Measurements from ENCODE around the gene CYP2W1. TPM values are rescaled to one million over a fixed set of nuclear protein-coding genes. Genes with fewer than 3 reads are reported as not detected.

Gene CYP2W1
- polyA plus RNA-seq, 2 of the 4 experiments (the other 2 are of a cell fraction), result not detected

DNA sequence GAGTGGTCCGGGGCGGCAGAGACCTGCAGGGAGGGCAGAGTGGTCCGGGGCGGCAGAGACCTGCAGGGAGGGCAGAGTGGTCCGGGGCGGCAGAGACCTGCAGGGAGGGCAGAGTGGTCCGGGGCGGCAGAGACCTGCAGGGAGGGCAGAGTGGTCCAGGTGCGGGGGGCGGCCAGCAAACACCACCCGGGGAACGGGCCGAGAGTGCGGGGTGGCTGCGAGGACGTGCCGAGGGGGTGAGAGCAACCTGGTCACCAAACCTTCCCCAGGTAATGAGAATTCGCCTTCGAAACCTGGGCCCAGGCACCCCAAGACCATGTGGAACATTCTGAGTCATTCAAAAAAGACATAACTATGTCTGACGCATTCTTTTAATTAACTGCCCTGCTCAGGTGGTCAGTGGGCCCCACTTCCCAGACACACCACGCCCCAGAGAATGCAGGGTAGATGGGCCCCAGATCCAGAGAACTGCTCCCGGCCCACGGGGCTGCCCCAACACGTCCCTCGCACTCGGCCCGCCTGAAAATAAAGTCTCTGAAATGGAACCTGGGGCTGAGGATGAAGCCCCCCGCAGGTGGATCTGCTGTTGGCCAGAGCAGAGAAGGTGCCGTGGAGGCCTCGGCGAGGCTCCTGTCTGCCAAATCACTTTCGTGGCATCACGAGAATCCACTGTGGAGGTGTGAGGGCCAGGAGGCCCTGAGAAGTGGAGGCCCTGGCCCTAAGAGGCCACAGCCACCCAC lies 48.9 kb downstream of the CYP2W1 start:
- Histone ChIP-seq H3K27ac (no peak overlapping the region), H3K9me3 (no peaks in the 10 kb centered on the region; the same call in 2 of the 3 replicates), H3K4me1 (peaks cover 14% of the 10 kb centered on the region), H3K4me2 (no peak overlapping the region), H3K4me3 (no peak overlapping the region)
- 91% methylated on average over 19 of the region's 33 CpGs for WGBS (ENCODE audit: missing lambda C conversion rate)
- TF ChIP-seq RAD21 (conservative IDR thresholded peaks at IDR 0.05 in 1 of 2, IDR thresholded peaks at IDR 0.05 in 1 of 2) (no peak), PHF8 (IDR thresholded peaks at IDR 0.05; ENCODE audit: borderline replicate concordance, low read depth) (no peak), CTCF (IDR thresholded peaks at IDR 0.05) (no peak), BHLHE40 (IDR thresholded peaks at IDR 0.05; ENCODE audit: low read depth, low read length) (no peak), RCOR1 (IDR thresholded peaks at IDR 0.05; ENCODE audit: low read depth, low read length) (no peak), NFE2L2 (conservative IDR thresholded peaks at IDR 0.05; ENCODE audit: low read length) (no peak), CBX2 (IDR thresholded peaks at IDR 0.05; ENCODE audit: borderline replicate concordance, low read depth) (no peak), MAX (IDR thresholded peaks at IDR 0.05) (no peak), SMC3 (IDR thresholded peaks at IDR 0.05) (no peak), POLR2AphosphoS2 (conservative IDR thresholded peaks at IDR 0.05; ENCODE audit: low read length) (no peak), ELK1 (IDR thresholded peaks at IDR 0.05; ENCODE audit: low read depth, low read length) (no peak), EHMT2 (IDR thresholded peaks at IDR 0.05; ENCODE audit: low read depth) (no peak)
- CTCF ChIA-PET, result no interaction called here
- DNase-seq (ENCODE audit: low read depth in 1 of 2, low spot score in 1 of 2) (no peak), ATAC-seq (no peak), FAIRE-seq (no peak)
- POLR2A ChIA-PET, result no interaction called here

GRCh38 chr7:1032536-1033181 lies 49.7 kb downstream of the CYP2W1 start:
- DNase-seq (ENCODE audit: low read depth in 1 of 2, low spot score in 1 of 2) (no peak), ATAC-seq (no peak), FAIRE-seq (no peak)
- WGBS (ENCODE audit: missing lambda C conversion rate), result 91% methylated on average over 18 of the region's 25 CpGs
- no peaks in the 10 kb centered on the region; the same call in 2 of the 3 replicates for H3K9me3 ChIP-seq
- no peak overlapping the region for H3K4me3 ChIP-seq
- no peak overlapping the region for H3K4me2 ChIP-seq
- ChIA-PET POLR2A (no interaction called here), CTCF (interaction anchor here (1.0 kb wide), 1 partner anchor 11 kb away, joined by 3 read pairs; no protein-coding TSS in a partner anchor)
- no peak overlapping the region for H3K27ac ChIP-seq
- peaks cover 10% of the 10 kb centered on the region for H3K4me1 ChIP-seq
- TF ChIP-seq EP300 (IDR thresholded peaks at IDR 0.05) (no peak), HOXB5 (CRISPR knock-in tag; IDR thresholded peaks at IDR 0.05) (no peak), POLR2AphosphoS2 (conservative IDR thresholded peaks at IDR 0.05; ENCODE audit: low read length) (no peak), JUN (IDR thresholded peaks at IDR 0.05) (no peak)

GRCh38 chr7:1033546-1034145 lies 50.7 kb downstream of the CYP2W1 start:
- Histone ChIP-seq H3K4me2 (no peak overlapping the region), H3K4me1 (peaks cover 10% of the 10 kb centered on the region), H3K27ac (no peak overlapping the region), H3K4me3 (no peak overlapping the region), H3K9me3 (no peaks in the 10 kb centered on the region; the same call in 2 of the 3 replicates)
- ChIA-PET CTCF (interaction anchor here (0.6 to 3.2 kb wide), 5 partner anchors 10 to 775 kb away, joined by 3 to 24 read pairs (median 4); no protein-coding TSS in a partner anchor), POLR2A (no interaction called here)
- WGBS (ENCODE audit: missing lambda C conversion rate), result 91% methylated on average over 20 of the region's 20 CpGs
- no peak for FAIRE-seq
- no peak for DNase-seq (ENCODE audit: low read depth in 1 of 2, low spot score in 1 of 2)
- no peak for ATAC-seq
- TF ChIP-seq GATA3 (IDR thresholded peaks at IDR 0.05; ENCODE audit: borderline replicate concordance), result no peak
- no peak for TF ChIP-seq HDAC2 (IDR thresholded peaks at IDR 0.05)
- TF ChIP-seq REST (IDR thresholded peaks at IDR 0.05), result no peak
- TF ChIP-seq NPAS2 (CRISPR knock-in tag; IDR thresholded peaks at IDR 0.05; ENCODE audit: borderline replicate concordance), result no peak
- TF ChIP-seq HES2 (IDR thresholded peaks at IDR 0.05), result no peak
- no peak for TF ChIP-seq HOXB13 (CRISPR knock-in tag; IDR thresholded peaks at IDR 0.05; ENCODE audit: low read depth)
- TF ChIP-seq KDM5A (IDR thresholded peaks at IDR 0.05), result no peak
- no peak for TF ChIP-seq EHMT2 (IDR thresholded peaks at IDR 0.05; ENCODE audit: low read depth)
- TF ChIP-seq USF2 (IDR thresholded peaks at IDR 0.05), result no peak
- no peak for TF ChIP-seq POLR2A (IDR thresholded peaks at IDR 0.05; ENCODE audit: low read length)
- TF ChIP-seq SMC3 (IDR thresholded peaks at IDR 0.05), result no peak
